HepG2 (cell line): ENCODE data around the gene HCRT. TPM values are rescaled to one million over a fixed set of nuclear protein-coding genes. Genes with fewer than 3 reads are reported as not detected.

Experiments used
- ATAC-seq: fragments of 200-7000 bp; cut with Tn5 transposase; 3 replicates; pipeline ENCODE4 v1.9.1; 2020; ENCODE audit warnings: mild to moderate bottlenecking, moderate library complexity
- BruUV-seq: library from RNA; stranded (reverse); fragments of 400-500 nt; replicated peaks from 2 replicates; lab custom pipeline; 2021; lab: Mats Ljungman, UMichigan
- CTCF ChIA-PET: fragments of 300-600 bp; formaldehyde crosslinking; extraction: SDS; loops from one replicate; lab custom pipeline; 2021; ENCODE audit warnings: low total read pairs, inconsistent platforms, low intra/inter-chr PET ratio; lab: Yijun Ruan, JAX
- POLR2A ChIA-PET: fragments of 350-600 bp; sonication (Branson Sonifier 250); formaldehyde crosslinking; loops from one replicate; lab custom pipeline; 2020; ENCODE audit warnings: antibody characterized with exemption, inconsistent platforms; lab: Yijun Ruan, JAX
- DNase-seq: peaks from one replicate; pipeline ENCODE4 v3.0.0-alpha.2; 2015; ENCODE audit warnings: low spot score
- FAIRE-seq: peaks from 3 replicates; lab custom pipeline; 2011; peaks lifted over from hg19 to GRCh38; lab: Jason Lieb, UNC
- H2AFZ ChIP-seq: one replicate; pipeline ENCODE4 v1.6.1; 2011; ENCODE audit warnings: low read length, inconsistent platforms
- H3K27ac ChIP-seq: fragments of 300-600 bp; 3 replicates; pipeline ENCODE4 v1.8.0; 2011; ENCODE audit warnings: mixed run types, mild to moderate bottlenecking, mixed read lengths, low read length, inconsistent platforms; ENCODE audit not compliant: insufficient read depth; ENCODE audit errors: extremely low read length
- H3K27me3 ChIP-seq, 2 experiments: fragments of 200-600 bp in 1 of 2; 2 replicates in 1 of 2; 3 replicates in 1 of 2; pipeline versions ENCODE4 v1.6.0 to v1.8.0; 2011; ENCODE audit warnings: low read length in 2 of 2, mild to moderate bottlenecking in 2 of 2, moderate library complexity in 2 of 2, inconsistent platforms in 1 of 2; ENCODE audit not compliant: insufficient read depth in 2 of 2, control insufficient read depth in 1 of 2
- H3K36me3 ChIP-seq, 2 experiments: fragments of 200-600 bp in 1 of 2; replicated peaks in 1 of 2; 2 replicates in 1 of 2; 3 replicates in 1 of 2; pipeline versions ENCODE4 v1.5.1 to v1.8.0; 2011; ENCODE audit warnings: low read length in 2 of 2, inconsistent platforms in 1 of 2; ENCODE audit not compliant: insufficient read depth in 2 of 2, control insufficient read depth in 1 of 2
- H3K4me1 ChIP-seq: 2 replicates; pipeline ENCODE4 v1.5.1; 2012; ENCODE audit warnings: low read length, inconsistent platforms; ENCODE audit not compliant: insufficient read depth
- H3K4me2 ChIP-seq: 2 replicates; pipeline ENCODE4 v1.6.0; 2011; ENCODE audit warnings: low read depth, low read length, inconsistent platforms
- H3K4me3 ChIP-seq, 3 experiments: fragments of 200-600 bp in 1 of 3; sonication (generic), shearing (Covaris generic) in 1 of 3; replicated peaks in 1 of 3; 2 replicates each; pipeline ENCODE4 v1.5.1; 2011 to 2016; ENCODE audit warnings: low read length in 3 of 3, inconsistent platforms in 2 of 3, low read depth in 2 of 3, mild to moderate bottlenecking in 2 of 3, control low read depth in 1 of 3, mixed read lengths in 1 of 3; ENCODE audit not compliant: insufficient read depth in 1 of 3
- H3K79me2 ChIP-seq: one replicate; pipeline ENCODE4 v1.6.1; 2011; ENCODE audit warnings: low read length, inconsistent platforms; ENCODE audit not compliant: insufficient read depth
- H3K9ac ChIP-seq: 2 replicates; pipeline ENCODE4 v1.6.0; 2011; ENCODE audit warnings: mild to moderate bottlenecking, low read depth, low read length, inconsistent platforms; ENCODE audit not compliant: insufficient read depth
- H3K9me3 ChIP-seq: 2 replicates; pipeline ENCODE4 v1.5.1; 2012; ENCODE audit warnings: mild to moderate bottlenecking, low read length
- H4K20me1 ChIP-seq: 2 replicates; pipeline ENCODE4 v1.6.0; 2011; ENCODE audit warnings: inconsistent platforms, mild to moderate bottlenecking, low read length, moderate library complexity; ENCODE audit not compliant: insufficient read depth
- CAMTA2 ChIP-seq: sonication (generic); formaldehyde crosslinking; IDR thresholded peaks from 2 replicates; pipeline ENCODE4 v1.4.0; 2020; ENCODE audit warnings: mild to moderate bottlenecking, missing genetic modification reagents, borderline replicate concordance
- ETV6 ChIP-seq: sonication (generic); formaldehyde crosslinking; conservative IDR thresholded peaks from 2 replicates; pipeline ENCODE4 v1.4.0; 2020; ENCODE audit warnings: missing genetic modification reagents
- HOMEZ ChIP-seq: IDR thresholded peaks from 2 replicates; pipeline ENCODE4 v1.6.1; 2016; ENCODE audit warnings: low read depth
- MED13 ChIP-seq: sonication (generic); formaldehyde crosslinking; IDR thresholded peaks from 2 replicates; pipeline ENCODE4 v1.5.0; 2020; ENCODE audit warnings: missing genetic modification reagents
- NCOA2 ChIP-seq: sonication (generic); formaldehyde crosslinking; IDR thresholded peaks from 2 replicates; pipeline ENCODE4 v1.8.0; 2022; ENCODE audit warnings: inconsistent platforms
- NR2F1 ChIP-seq, 2 experiments: fragments of 450-650 bp in 1 of 2; formaldehyde crosslinking in 1 of 2; IDR thresholded peaks; 2 replicates each; pipeline versions ENCODE4 v1.5.0 to v1.6.1; 2016 to 2020; ENCODE audit warnings: mild to moderate bottlenecking in 1 of 2, missing compliant biosample characterization in 1 of 2, missing genetic modification reagents in 1 of 2, moderate library complexity in 1 of 2
- PHB2 ChIP-seq: fragments of 450-650 bp; IDR thresholded peaks from 2 replicates; pipeline ENCODE4 v1.6.1; 2018; ENCODE audit not compliant: partially characterized antibody
- RBM39 ChIP-seq: fragments of 200-400 bp; formaldehyde crosslinking; IDR thresholded peaks from one replicate; pipeline ENCODE4 v1.6.1; 2018; ENCODE audit warnings: antibody characterized with exemption, mild to moderate bottlenecking, low read depth, low read length; ENCODE audit not compliant: poor library complexity, severe bottlenecking
- SALL2 ChIP-seq: sonication (generic); formaldehyde crosslinking; IDR thresholded peaks from 2 replicates; pipeline ENCODE4 v1.8.1; 2023; ENCODE audit warnings: mild to moderate bottlenecking, missing genetic modification reagents, inconsistent platforms
- SMAD1 ChIP-seq: sonication (generic); formaldehyde crosslinking; IDR thresholded peaks from 2 replicates; pipeline ENCODE4 v1.4.0; 2020; ENCODE audit warnings: missing genetic modification reagents, low read depth, mild to moderate bottlenecking, borderline replicate concordance
- SMC3 ChIP-seq: IDR thresholded peaks from 2 replicates; pipeline ENCODE4 v1.6.1; 2011; ENCODE audit warnings: low read length, improper control_type of control experiment
- STAG1 ChIP-seq: sonication (generic); formaldehyde crosslinking; IDR thresholded peaks from 2 replicates; pipeline ENCODE4 v1.4.0; 2020; ENCODE audit warnings: missing genetic modification reagents
- ZC3H4 ChIP-seq: sonication (generic); formaldehyde crosslinking; IDR thresholded peaks from 2 replicates; pipeline ENCODE4 v1.4.0; 2020; ENCODE audit warnings: missing genetic modification reagents, borderline replicate concordance
- ZKSCAN1 ChIP-seq: fragments of 150-350 bp; IDR thresholded peaks from 2 replicates; pipeline ENCODE4 v1.6.1; 2014; ENCODE audit warnings: low read length
- ZNF318 ChIP-seq: sonication (generic); formaldehyde crosslinking; IDR thresholded peaks from 2 replicates; pipeline ENCODE4 v1.4.0; 2020; ENCODE audit warnings: mild to moderate bottlenecking, missing genetic modification reagents
- WGBS: methylation state at CpG from one replicate; pipeline ENCODE4 v1.1.6; 2017; ENCODE audit warnings: low lambda C conversion rate; 5-methylcytosine and 5-hydroxymethylcytosine counted together
- in situ Hi-C: cut with HindIII; loops from 2 replicates; pipeline ENCODE4 v1.10.0; 2017; ENCODE audit warnings: low pct_unique_long_range_greater_than_20kb; ENCODE audit not compliant: extremely low pct_ligation_motif_present
- intact Hi-C: fragments of 100-400 bp; cut with micrococcal nuclease; formaldehyde crosslinking; loops from one replicate; pipeline ENCODE4 v1.10.0; 2022; ENCODE audit not compliant: unreplicated experiment
- polyA plus RNA-seq, 8 experiments: library from polyadenylated mRNA; depleted of rRNA in 3 of 8; stranded (reverse) in 7 of 8; unstranded in 1 of 8; fragments of >200 nt; fragmentation: Illumina TruSeq in 4 of 8; extraction: Trizol in 4 of 8; gene quantifications; 2 replicates each; pipeline versions ENCODE4 v1.2.1 to v1.2.3, GENCODE V29; 2011 to 2016; ENCODE audit warnings: low read depth in 4 of 8, missing spikeins in 1 of 8, mixed read lengths in 1 of 8; ENCODE audit not compliant: insufficient read depth in 1 of 8
- total RNA-seq, 5 experiments: library from RNA; depleted of rRNA; stranded (reverse); fragments of >200 nt; fragmentation: Illumina TruSeq; extraction: Trizol; gene quantifications; 2 replicates each; pipeline ENCODE4 v1.2.3, GENCODE V29; 2016; ENCODE audit warnings: low read depth in 1 of 5

The HCRT gene
- total and polyA plus RNA-seq, 2 of the 13 experiments (the other 11 are each of a cell fraction or from before 2014, with no cell fraction given) = not detected

GRCh38 chr17:42167807-42168206 lies 17.4 kb downstream of the HCRT start:
- no peak for ATAC-seq
- BruUV-seq = no TSS peak
- Histone ChIP-seq H3K9ac (no peak overlapping the region), H3K4me2 (no peak overlapping the region), H3K79me2 (no peaks in the 10 kb centered on the region), H2AFZ (no peak overlapping the region), H3K27ac (no peak overlapping the region), H3K9me3 (no peaks in the 10 kb centered on the region), H3K4me1 (peaks cover 30% of the 10 kb centered on the region), H3K27me3 (peaks cover 2 to 41% of the 10 kb centered on the region in 2 experiments; a peak in 4 of 5 replicates), H4K20me1 (no peaks in the 10 kb centered on the region), H3K36me3 (no peaks in the 10 kb centered on the region), H3K4me3 (no peak overlapping the region)
- FAIRE-seq = no peak
- ChIA-PET CTCF (no interaction called here), POLR2A (no interaction called here)
- no peak for TF ChIP-seq ZKSCAN1
- no peak for TF ChIP-seq SMAD1 (CRISPR knock-in tag)
- no peak for TF ChIP-seq ZC3H4 (CRISPR knock-in tag)
- no peak for TF ChIP-seq SMC3
- no peak for TF ChIP-seq CAMTA2
- TF ChIP-seq PHB2 = no peak
- no peak for TF ChIP-seq NR2F1 (CRISPR knock-in tag; IDR thresholded peaks at IDR 0.05)
- no peak for TF ChIP-seq HOMEZ (CRISPR knock-in tag)
- TF ChIP-seq ETV6 (CRISPR knock-in tag) = no peak
- TF ChIP-seq SALL2 (CRISPR knock-in tag) = no peak
- no peak for TF ChIP-seq NCOA2 (CRISPR knock-in tag)
- TF ChIP-seq MED13 (CRISPR knock-in tag) = no peak
- TF ChIP-seq RBM39 = no peak
- TF ChIP-seq STAG1 = no peak
- no peak for TF ChIP-seq ZNF318
- DNase-seq = no peak
- intact Hi-C loops (no loop called here), in situ Hi-C loops (no loop called here)
- 76% methylated on average over 8 of the region's 8 CpGs for WGBS
